H1 (cell line): ENCODE measurements around the gene PRCP. TPM values are rescaled to one million over a fixed set of nuclear protein-coding genes. Genes with fewer than 3 reads are reported as not detected.

Source experiments
- CTCF ChIA-PET: fragments of 300-600 bp; sonication (Branson Sonifier 250); formaldehyde crosslinking; loops from one replicate; lab custom pipeline; 2021; ENCODE audit not compliant: partially characterized antibody; lab: Charles Lee
- POLR2A ChIA-PET: fragments of 300-600 bp; sonication (Branson Sonifier 250); formaldehyde crosslinking; loops from one replicate; lab custom pipeline; 2021; ENCODE audit warnings: inconsistent platforms; ENCODE audit not compliant: partially characterized antibody; lab: Charles Lee
- DNase-seq, 2 experiments: peaks; one replicate each; pipeline versions ENCODE4 v3.0.0 to v3.0.0-alpha.2; 2010 to 2022; ENCODE audit warnings: low spot score in 2 of 2, low read depth in 1 of 2, mixed read lengths in 1 of 2
- FAIRE-seq: peaks from 2 replicates; lab custom pipeline; 2011; peaks lifted over from hg19 to GRCh38; lab: Jason Lieb, UNC
- H2AFZ ChIP-seq: 2 replicates; pipeline ENCODE4 v1.8.1; 2012; ENCODE audit warnings: low read length, inconsistent platforms
- H2AK5ac ChIP-seq: 2 replicates; pipeline ENCODE4 v1.6.1; 2013; ENCODE audit warnings: low read depth, low read length
- H2BK120ac ChIP-seq: replicated peaks from 2 replicates; pipeline ENCODE3; 2013; ENCODE audit warnings: low read depth, low read length, inconsistent platforms
- H2BK12ac ChIP-seq: 2 replicates; pipeline ENCODE4 v1.6.1; 2013; ENCODE audit warnings: low read depth, low read length
- H2BK15ac ChIP-seq: 2 replicates; pipeline ENCODE4 v1.6.1; 2013; ENCODE audit warnings: low read length
- H2BK20ac ChIP-seq: 2 replicates; pipeline ENCODE4 v1.6.1; 2013; ENCODE audit warnings: low read length
- H2BK5ac ChIP-seq: 2 replicates; pipeline ENCODE4 v1.6.1; 2013; ENCODE audit warnings: low read depth, low read length
- H3K14ac ChIP-seq: 2 replicates; pipeline ENCODE4 v1.6.1; 2013; ENCODE audit warnings: inconsistent platforms; ENCODE audit not compliant: insufficient read length
- H3K18ac ChIP-seq: 2 replicates; pipeline ENCODE4 v1.6.1; 2013; ENCODE audit warnings: low read length; ENCODE audit errors: extremely low read depth
- H3K23ac ChIP-seq: 2 replicates; pipeline ENCODE4 v1.6.1; 2013; ENCODE audit warnings: inconsistent platforms; ENCODE audit not compliant: insufficient read length
- H3K23me2 ChIP-seq: 2 replicates; pipeline ENCODE4 v1.6.1; 2013; ENCODE audit warnings: low read depth, low read length
- H3K27ac ChIP-seq: 2 replicates; pipeline ENCODE4 v1.6.1; 2011; ENCODE audit warnings: low read depth, low read length, inconsistent platforms
- H3K27me3 ChIP-seq, 4 experiments: replicated peaks in 1 of 4; 1 replicate in 1 of 4; 2 replicates in 3 of 4; pipeline versions ENCODE4 v1.6.1 to v1.8.1; 2011 to 2013; ENCODE audit warnings: low read length in 3 of 4, mild to moderate bottlenecking in 3 of 4, inconsistent platforms in 2 of 4, mixed read lengths in 2 of 4, moderate library complexity in 1 of 4; ENCODE audit not compliant: control insufficient read depth in 3 of 4, insufficient read depth in 3 of 4; ENCODE audit errors: extremely low read depth in 1 of 4
- H3K36me3 ChIP-seq, 4 experiments: 2 replicates each; pipeline versions ENCODE4 v1.6.1 to v1.8.1; 2011 to 2013; ENCODE audit warnings: mild to moderate bottlenecking in 4 of 4, low read length in 3 of 4, moderate library complexity in 2 of 4, control low read depth in 1 of 4, inconsistent platforms in 1 of 4; ENCODE audit not compliant: insufficient read depth in 4 of 4, control insufficient read depth in 2 of 4
- H3K4ac ChIP-seq: replicated peaks from 2 replicates; pipeline ENCODE3; 2013; ENCODE audit warnings: low read length, low read depth, mixed read lengths, inconsistent platforms; ENCODE audit not compliant: insufficient read length
- H3K4me1 ChIP-seq, 4 experiments: replicated peaks in 1 of 4; 1 replicate in 1 of 4; 2 replicates in 3 of 4; pipeline versions ENCODE4 v1.6.1 to v1.8.1; 2011 to 2013; ENCODE audit warnings: low read length in 3 of 4, inconsistent platforms in 2 of 4, mixed read lengths in 1 of 4; ENCODE audit not compliant: insufficient read depth in 4 of 4, control insufficient read depth in 3 of 4
- H3K4me2 ChIP-seq, 2 experiments: 2 replicates each; pipeline versions ENCODE4 v1.6.1 to v1.8.1; 2011 to 2013; ENCODE audit warnings: low read depth in 2 of 2, low read length in 2 of 2, control low read depth in 1 of 2, inconsistent platforms in 1 of 2, mild to moderate bottlenecking in 1 of 2; ENCODE audit not compliant: insufficient read depth in 1 of 2
- H3K4me3 ChIP-seq, 4 experiments: fragments of 200-600, 300-600 bp in 1 of 4; sonication (generic), shearing (Covaris generic), sonication (Bioruptor Twin) in 1 of 4; 2 replicates each; pipeline versions ENCODE4 v1.5.1 to v1.8.1; 2011 to 2016; ENCODE audit warnings: low read length in 4 of 4, low read depth in 3 of 4, control low read depth in 2 of 4, inconsistent platforms in 2 of 4, mild to moderate bottlenecking in 2 of 4, mixed read lengths in 1 of 4, moderate library complexity in 1 of 4; ENCODE audit not compliant: insufficient read depth in 2 of 4; ENCODE audit errors: extremely low read depth in 1 of 4
- H3K56ac ChIP-seq: replicated peaks from 2 replicates; pipeline ENCODE3; 2013; ENCODE audit warnings: low read depth, mild to moderate bottlenecking, mixed read lengths, low read length, inconsistent platforms; ENCODE audit not compliant: insufficient read length
- H3K79me1 ChIP-seq: 2 replicates; pipeline ENCODE4 v1.6.1; 2013; ENCODE audit warnings: low read depth, low read length, control low read depth
- H3K79me2 ChIP-seq, 2 experiments: 2 replicates each; pipeline versions ENCODE4 v1.6.1 to v1.8.1; 2012 to 2013; ENCODE audit warnings: low read length in 2 of 2, mild to moderate bottlenecking in 2 of 2, inconsistent platforms in 1 of 2; ENCODE audit not compliant: insufficient read depth in 2 of 2, control insufficient read depth in 1 of 2
- H3K9ac ChIP-seq, 4 experiments: replicated peaks in 1 of 4; 1 replicate in 1 of 4; 2 replicates in 3 of 4; pipeline versions ENCODE4 v1.6.1 to v1.8.1; 2011 to 2013; ENCODE audit warnings: low read depth in 3 of 4, low read length in 3 of 4, control low read depth in 2 of 4, mild to moderate bottlenecking in 2 of 4, moderate library complexity in 2 of 4, inconsistent platforms in 1 of 4; ENCODE audit errors: extremely low read depth in 1 of 4
- H3K9me3 ChIP-seq, 2 experiments: 2 replicates each; pipeline versions ENCODE4 v1.6.1 to v1.8.1; 2012 to 2013; ENCODE audit warnings: mild to moderate bottlenecking in 2 of 2, moderate library complexity in 2 of 2, control low read depth in 1 of 2, inconsistent platforms in 1 of 2, low read depth in 1 of 2, low read length in 1 of 2, mixed read lengths in 1 of 2; ENCODE audit not compliant: insufficient read depth in 2 of 2
- H4K20me1 ChIP-seq, 2 experiments: replicated peaks in 1 of 2; 2 replicates each; pipeline versions ENCODE3 to v1.8.1; 2011 to 2013; ENCODE audit warnings: inconsistent platforms in 2 of 2, low read length in 2 of 2, mild to moderate bottlenecking in 1 of 2; ENCODE audit not compliant: insufficient read depth in 2 of 2, control insufficient read depth in 1 of 2
- H4K5ac ChIP-seq: 2 replicates; pipeline ENCODE4 v1.6.1; 2013; ENCODE audit warnings: low read length, low read depth, mixed read lengths, inconsistent platforms; ENCODE audit not compliant: insufficient read length
- H4K8ac ChIP-seq: 2 replicates; pipeline ENCODE4 v1.8.0; 2013; ENCODE audit warnings: mild to moderate bottlenecking, moderate library complexity, low read length, inconsistent platforms; ENCODE audit not compliant: insufficient read depth; ENCODE audit errors: extremely low read depth
- H4K91ac ChIP-seq: replicated peaks from 2 replicates; pipeline ENCODE3; 2013; ENCODE audit warnings: low read length, mixed read lengths, inconsistent platforms; ENCODE audit not compliant: insufficient read length
- SP2 ChIP-seq: IDR thresholded peaks from 2 replicates; pipeline ENCODE4 v1.6.1; 2012; ENCODE audit warnings: mild to moderate bottlenecking, low read length, inconsistent platforms
- TAF1 ChIP-seq: IDR thresholded peaks from 2 replicates; pipeline ENCODE4 v1.6.1; 2011; ENCODE audit warnings: mild to moderate bottlenecking, low read depth, low read length
- TCF12 ChIP-seq: IDR thresholded peaks from 2 replicates; pipeline ENCODE4 v1.6.1; 2011; ENCODE audit warnings: low read depth, mild to moderate bottlenecking, low read length
- YY1 ChIP-seq: IDR thresholded peaks from 2 replicates; pipeline ENCODE4 v1.6.1; 2011; ENCODE audit warnings: low read depth, mild to moderate bottlenecking, low read length
- WGBS, 2 experiments: shearing (Covaris generic) in 1 of 2; methylation state at CpG; one replicate each; pipeline versions ENCODE4 v1.1.6 to v1.1.7; 2013 to 2015; ENCODE audit warnings: low lambda C conversion rate in 2 of 2, mixed read lengths in 2 of 2, inconsistent platforms in 1 of 2, low coverage in 1 of 2, missing lambda C conversion rate in 1 of 2; ENCODE audit not compliant: insufficient replicate concordance in 2 of 2, insufficient coverage in 1 of 2, insufficient read length in 1 of 2; ENCODE audit errors: extremely low coverage in 1 of 2, missing lambda C conversion rate in 1 of 2; 5-methylcytosine and 5-hydroxymethylcytosine counted together
- polyA plus RNA-seq, 7 experiments: library from polyadenylated mRNA; depleted of rRNA in 3 of 7; stranded (reverse) in 5 of 7; unstranded in 2 of 7; fragments of >200 nt in 5 of 7; fragments of 200-250 nt in 2 of 7; gene quantifications; 1 replicate in 5 of 7; 2 replicates in 1 of 7; 4 replicates in 1 of 7; pipeline versions ENCODE4 v1.2.1 to v1.2.3, GENCODE V29; 2011 to 2013; ENCODE audit warnings: missing spikeins in 2 of 7, mixed read lengths in 2 of 7
- total RNA-seq: library from RNA; stranded (reverse); fragmentation: NEBNext Ultra II Directional; extraction: Animal tissue kit (Norgen Biotek cat#: 25700); gene quantifications from 2 replicates; pipeline ENCODE4 v1.2.1, GENCODE V29; 2021

PRCP gene
- total and polyA plus RNA-seq, 2 of the 8 experiments (the other 6 are each of a cell fraction or from before 2014, with no cell fraction given) = 63.8 to 84.4 TPM

DNA sequence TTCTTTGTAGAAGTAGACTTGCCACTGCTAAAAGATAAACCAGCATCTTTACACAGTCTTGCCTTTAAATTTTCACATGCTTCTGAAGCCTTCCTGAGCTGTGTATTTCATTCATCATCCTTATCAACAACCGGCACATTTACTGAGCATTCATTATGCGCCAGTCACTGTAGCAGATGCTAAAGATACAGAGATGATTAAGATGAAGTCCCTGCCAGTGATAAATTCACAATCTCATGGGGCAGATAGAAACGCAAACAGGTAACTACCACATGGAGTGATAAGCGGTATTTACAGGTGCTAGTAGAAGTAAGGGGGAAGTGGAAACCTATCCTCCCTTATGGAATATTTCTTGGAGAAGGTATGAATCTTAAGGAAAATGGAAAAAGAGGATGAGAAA lies 67.2 kb downstream of the PRCP start:
- no peak overlapping the region for H3K4me3 ChIP-seq
- no peak overlapping the region for H3K4ac ChIP-seq
- POLR2A ChIA-PET = no interaction called here
- no peaks in the 10 kb centered on the region for H3K4me1 ChIP-seq
- H4K20me1 ChIP-seq = no peaks in the 10 kb centered on the region
- H2BK120ac ChIP-seq = no peak overlapping the region
- no peaks in the 10 kb centered on the region for H3K27me3 ChIP-seq
- TF ChIP-seq SP2 (no peak), TCF12 (no peak), TAF1 (no peak), YY1 (no peak)
- H2BK15ac ChIP-seq = no peak overlapping the region
- H4K8ac ChIP-seq = no peak overlapping the region
- no peak overlapping the region for H3K23ac ChIP-seq
- H3K9me3 ChIP-seq = no peaks in the 10 kb centered on the region
- H2AK5ac ChIP-seq = no peak overlapping the region
- H2BK12ac ChIP-seq = no peak overlapping the region
- H4K5ac ChIP-seq = no peak overlapping the region
- no peak overlapping the region for H2BK5ac ChIP-seq
- H4K91ac ChIP-seq = no peak overlapping the region
- no peaks in the 10 kb centered on the region for H3K23me2 ChIP-seq
- H3K27ac ChIP-seq = no peak overlapping the region
- H3K14ac ChIP-seq = no peak overlapping the region
- no peak overlapping the region for H3K56ac ChIP-seq
- FAIRE-seq (no peak), DNase-seq (no peak)
- no peak overlapping the region for H2BK20ac ChIP-seq
- no peak overlapping the region for H3K18ac ChIP-seq
- no peaks in the 10 kb centered on the region for H3K79me2 ChIP-seq
- H3K36me3 ChIP-seq = no peaks in the 10 kb centered on the region
- no peak overlapping the region for H2AFZ ChIP-seq
- no peak overlapping the region for H3K4me2 ChIP-seq
- CTCF ChIA-PET = interaction anchor here (1.0 to 1.8 kb wide), 2 partner anchors 9 to 57 kb away, joined by 3 to 6 read pairs; no protein-coding TSS in a partner anchor
- WGBS, 2 experiments = 87% methylated on average over 4 of the region's 4 CpGs; no CpG with 5 or more reads in 1 of the 2 experiments
- H3K9ac ChIP-seq = no peak overlapping the region
- no peaks in the 10 kb centered on the region for H3K79me1 ChIP-seq
